NAMALWA (cell line): Measurements from ENCODE around the gene RPS6KB2.

ENCODE experiments used
- DNase-seq: peaks from one replicate; pipeline ENCODE4 v3.0.0-alpha.2; 2015; ENCODE audit warnings: low spot score

RPS6KB2 gene

DNA sequence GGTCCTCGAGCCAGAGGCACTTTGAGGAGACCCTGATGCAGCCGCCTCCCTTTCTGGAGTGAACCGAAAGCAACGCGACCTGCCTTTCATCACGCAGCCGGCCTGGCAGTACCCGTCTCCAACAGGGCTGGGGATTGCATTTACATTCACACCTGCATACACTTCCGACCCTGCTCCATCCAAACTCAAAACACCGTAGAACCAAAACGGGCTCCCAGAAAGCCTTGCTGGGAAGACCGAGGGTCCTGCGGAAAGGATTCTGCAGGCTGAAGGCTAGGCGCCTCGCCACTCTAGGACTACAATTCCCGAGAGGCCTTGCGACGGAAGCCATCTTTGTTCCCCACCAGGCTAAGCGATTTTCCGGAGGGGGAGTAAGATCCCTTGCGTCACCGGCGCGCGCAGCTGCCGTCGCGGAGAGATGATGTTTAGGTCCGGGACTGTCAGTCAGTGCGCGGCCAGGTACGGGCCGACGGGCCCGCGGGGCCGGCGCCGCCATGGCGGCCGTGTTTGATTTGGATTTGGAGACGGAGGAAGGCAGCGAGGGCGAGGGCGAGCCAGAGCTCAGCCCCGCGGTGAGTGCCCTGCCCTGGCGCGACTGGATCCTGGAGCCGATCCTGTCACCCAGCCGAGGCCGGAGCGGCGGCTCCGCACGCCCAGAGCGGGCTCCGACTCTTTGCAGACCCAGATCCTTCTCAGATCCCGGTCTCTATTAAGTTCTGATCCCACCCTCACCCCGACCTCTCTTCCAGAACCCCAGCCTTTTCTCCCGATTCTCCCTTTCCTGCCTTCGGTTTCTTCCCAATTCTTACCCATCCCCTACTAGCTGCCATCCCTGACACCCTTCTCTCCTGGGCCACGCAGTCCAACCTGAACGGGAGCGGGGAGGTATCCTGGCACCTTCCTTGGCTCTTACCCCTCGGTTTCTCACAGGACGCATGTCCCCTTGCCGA is at the start of gene RPS6KB2:
Gene RPS6KB2, plus strand, starts transcription at position 443 of the 950 bp plus-strand sequence. Its CDS starts 52 bp downstream, at position 495.
- DNase-seq: peak; percentile 98

DNA sequence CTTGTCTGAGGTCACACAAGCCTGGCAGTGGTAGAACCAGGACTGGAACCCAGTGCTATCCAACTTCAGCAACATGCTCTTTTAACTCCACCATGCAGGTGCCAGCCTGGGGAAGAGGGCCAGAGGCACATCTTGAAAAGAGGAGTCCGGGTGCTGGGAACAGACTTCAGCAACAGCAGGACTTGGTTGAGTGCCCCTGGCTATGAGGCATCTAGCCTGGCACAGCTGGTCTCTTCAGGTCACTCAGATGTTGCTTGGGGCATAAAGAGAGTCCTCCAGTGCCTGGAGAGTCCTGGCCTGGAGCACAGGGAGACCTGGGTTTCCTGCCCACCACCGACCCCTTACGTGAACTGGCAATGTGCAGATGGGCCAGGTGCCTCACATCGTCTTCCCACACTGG is 49.8 kb upstream of the RPS6KB2 start:
- DNase-seq: no peak

DNA sequence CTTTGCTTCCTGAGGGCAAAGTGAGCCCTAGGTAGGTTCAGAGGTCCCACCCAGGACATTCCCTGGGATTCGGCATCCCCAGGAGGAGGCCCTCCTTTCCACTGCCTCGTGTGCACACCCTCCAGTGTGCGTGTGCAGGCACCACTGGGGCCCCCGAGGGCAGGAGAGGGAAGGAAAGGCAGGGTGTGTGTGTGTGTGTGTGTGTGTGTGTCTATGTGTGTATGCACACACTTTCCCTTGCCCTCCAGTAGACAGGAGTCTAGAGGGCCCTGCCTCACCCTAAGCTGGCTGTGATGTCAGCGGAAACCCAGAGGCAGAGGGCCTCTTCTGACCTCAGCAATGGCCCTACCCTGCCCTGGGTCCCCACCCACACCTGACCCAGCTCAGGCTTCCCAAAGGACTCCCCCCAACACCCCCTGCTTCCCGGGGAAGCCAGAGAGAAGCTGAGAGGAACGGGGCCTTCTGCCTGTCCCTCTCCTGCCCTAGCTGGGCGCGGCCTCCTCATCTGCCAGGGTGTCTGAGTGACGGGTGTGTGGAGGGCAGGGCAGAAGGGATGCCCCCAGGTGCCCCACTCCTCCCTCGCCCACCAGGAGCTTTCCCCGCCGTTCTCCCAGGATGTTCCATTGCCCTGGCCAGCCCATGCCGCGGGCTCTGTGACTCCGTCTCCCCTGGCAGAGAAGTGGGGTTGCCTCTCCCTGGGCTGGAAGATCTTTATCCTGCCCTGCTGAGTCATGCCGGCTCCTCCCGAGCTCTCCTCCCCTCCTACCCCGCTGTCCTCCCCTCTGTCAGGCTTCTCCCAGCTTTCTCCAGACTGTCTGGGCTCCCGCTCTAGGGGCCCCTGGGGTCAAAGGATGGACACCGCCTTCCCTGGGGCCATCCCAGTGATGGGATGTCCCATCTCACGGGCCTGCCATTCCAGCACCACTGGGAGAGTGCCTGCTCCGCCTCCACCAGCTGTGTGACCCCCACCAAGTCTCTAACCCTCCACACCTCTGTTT is 48.9 kb upstream of the RPS6KB2 start:
- DNase-seq: no peak

DNA sequence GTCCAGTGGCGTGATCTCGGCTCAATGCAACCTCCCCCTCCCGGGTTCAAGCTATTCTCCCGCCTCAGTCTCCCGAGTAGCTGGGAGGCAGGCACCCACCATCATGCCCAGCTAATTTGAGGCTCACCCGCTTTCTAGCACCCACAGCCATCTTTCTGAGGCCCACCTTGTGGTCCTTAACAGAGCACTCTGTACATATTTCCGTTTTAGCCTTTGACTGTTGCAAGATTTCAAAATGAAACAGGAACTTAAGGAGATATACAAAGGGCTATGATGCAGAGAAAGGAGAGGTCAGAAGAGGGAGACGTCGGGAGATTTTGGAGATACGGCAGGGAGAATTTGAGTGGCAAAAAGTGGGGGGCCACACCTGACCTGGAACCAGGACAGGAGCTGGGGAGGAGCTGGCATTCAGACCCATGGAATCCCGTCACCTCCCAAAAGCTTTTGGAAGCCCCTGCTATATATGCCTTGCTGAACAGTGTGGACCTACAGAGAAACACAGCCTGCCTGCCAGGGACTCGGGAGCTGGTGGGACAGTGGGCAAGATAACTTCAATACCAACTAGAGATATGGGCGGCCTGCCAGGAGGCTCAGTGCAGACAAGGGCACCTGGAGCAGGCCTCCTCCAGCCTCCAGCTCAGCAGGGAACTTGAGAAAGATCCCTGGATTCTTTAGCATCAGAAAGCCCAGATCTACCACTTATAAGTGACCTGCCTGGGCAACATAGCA is 46.9 kb upstream of the RPS6KB2 start:
- peak; percentile 80 for DNase-seq

DNA sequence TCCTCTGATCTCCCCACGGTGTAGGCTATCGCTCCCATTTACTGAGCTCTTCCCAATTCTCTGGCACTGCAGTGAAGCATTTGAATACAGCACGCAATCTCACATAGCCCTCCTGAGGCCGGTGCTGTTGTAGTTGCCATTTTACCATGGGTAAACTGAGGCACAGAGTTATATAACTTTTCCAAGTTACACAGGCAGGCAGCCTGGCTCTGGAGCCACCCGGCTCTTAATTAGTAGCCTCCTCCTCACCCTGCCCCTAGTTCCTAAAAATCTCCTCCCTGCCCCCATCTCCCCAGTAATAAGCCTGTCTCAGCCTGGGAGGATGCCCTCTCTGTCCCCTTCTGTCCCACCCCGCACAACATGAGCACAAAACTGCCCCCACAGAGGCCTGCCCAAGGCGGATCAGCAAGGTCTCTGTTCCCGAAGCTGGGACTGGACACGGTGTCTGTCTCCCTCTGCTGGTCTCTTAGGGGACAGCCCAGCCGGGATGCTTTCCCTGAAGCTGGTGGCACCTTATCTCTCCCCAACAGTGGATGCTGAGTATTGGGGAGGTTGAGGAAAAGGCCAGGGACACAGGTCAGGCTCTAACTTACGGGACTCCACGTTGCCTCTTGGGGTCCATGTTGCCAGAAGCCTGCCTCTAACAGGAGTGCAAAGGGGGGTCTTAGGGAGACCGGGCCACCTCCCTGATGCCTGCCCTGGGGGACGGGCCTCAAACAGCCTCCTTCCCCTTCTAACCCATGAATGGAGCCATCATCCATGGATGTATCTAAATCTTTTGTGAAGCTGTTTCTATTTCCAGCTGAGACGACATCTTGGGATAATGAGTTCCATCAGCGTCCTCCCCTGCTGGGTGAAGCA is 45.8 kb upstream of the RPS6KB2 start:
- DNase-seq: peak; percentile 88

DNA sequence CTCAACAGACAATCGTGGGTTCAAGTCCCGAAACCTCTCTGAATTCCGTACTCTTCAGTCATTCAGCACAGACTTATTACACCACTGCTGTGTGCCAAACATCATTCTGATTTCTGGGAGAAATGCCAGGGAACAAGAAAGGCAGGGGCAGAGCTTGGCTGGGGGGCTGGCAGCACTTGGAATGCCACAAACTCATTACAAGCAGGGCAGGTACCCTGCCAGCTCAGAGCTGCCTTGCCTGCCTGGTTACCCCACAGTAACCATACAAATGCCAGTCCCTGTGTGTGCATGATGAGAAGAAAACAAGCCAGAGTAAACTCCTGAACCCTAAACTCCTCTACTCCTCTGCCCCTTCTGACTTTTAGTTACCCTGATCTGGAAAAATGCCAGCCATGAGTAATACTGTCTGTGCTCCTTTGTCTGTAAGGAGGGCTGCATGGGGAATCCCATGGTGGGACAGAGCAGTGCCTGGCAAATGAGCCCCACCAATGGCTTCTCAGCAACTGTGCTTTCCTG is 43.4 kb upstream of the RPS6KB2 start:
- DNase-seq: no peak

DNA sequence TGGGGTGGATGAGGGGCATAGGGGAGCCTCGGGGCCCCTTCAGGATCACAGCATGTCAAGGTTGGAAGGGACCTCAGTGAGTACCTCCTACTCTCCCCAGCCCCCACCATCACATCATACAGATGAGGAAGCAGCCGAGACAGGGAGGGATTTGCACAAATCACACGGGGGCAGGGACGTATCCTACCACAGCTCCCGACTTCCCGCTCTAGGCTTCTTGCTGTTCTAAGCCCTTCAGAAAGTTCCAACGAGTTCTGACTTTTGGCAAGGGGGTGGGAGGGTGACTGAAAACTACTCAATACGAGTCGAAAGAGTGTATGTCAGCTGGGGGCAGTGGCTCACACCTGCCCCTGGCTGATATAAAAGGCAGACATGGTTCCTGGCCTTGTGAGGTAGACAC is 41.2 kb upstream of the RPS6KB2 start:
- DNase-seq: no peak

DNA sequence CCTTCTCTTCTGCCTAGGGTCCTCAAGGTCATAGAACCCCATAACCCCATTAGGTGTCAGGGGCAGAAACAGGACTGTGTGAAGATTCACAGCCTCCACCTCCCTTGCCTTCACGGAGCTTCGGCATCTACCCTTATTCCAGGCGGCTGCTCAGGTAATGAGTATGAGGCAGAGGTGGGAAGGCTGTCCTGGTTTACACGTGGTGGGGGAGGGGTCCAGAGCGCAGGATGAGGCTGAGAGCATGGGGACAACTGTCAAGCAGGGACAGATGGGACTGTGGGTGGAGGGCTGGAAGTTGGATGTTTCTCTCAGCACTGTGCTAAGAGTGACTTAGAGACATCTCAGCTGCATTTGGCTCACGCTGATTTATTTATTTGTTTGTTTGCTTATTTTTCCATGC is 40.8 kb upstream of the RPS6KB2 start:
- DNase-seq: no peak

DNA sequence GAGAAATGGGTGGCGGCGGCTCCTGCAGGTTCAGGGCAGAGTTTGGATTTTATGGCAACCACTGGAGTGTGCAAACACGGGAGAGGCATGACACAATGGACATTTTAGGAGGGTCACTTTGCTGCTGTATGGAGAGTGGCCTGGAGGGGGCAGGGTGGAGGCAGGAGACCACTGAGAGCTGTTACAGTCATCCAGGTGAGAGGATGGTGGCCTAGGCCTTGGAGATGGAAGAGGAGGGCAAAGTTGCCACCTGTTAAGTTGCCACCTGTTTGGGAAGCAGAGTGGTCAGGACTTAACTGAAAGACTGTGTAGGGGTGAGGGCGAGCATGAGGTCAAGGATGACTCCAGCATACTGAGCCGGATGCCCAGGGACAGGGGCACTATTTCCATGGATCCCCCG is 38.8 kb upstream of the RPS6KB2 start:
- DNase-seq: peak; percentile 66

DNA sequence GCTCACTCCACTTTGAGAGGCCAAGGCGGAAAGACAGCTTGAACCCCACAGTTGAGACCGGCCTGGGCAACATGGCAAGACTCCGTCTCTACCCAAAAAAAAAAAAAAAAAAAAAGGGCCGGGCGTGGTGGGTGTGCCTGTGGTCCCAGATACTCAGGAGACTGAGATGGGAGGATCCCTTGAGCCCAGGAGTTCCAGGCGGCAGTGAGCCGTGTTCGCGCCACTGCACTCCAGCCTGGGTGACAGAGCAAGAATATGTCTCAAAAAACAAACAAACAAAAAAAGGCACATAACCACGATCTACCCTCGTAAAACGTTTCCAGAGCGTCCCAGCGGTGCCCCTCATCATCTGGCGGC is 37.4 kb upstream of the RPS6KB2 start:
- DNase-seq: no peak

DNA sequence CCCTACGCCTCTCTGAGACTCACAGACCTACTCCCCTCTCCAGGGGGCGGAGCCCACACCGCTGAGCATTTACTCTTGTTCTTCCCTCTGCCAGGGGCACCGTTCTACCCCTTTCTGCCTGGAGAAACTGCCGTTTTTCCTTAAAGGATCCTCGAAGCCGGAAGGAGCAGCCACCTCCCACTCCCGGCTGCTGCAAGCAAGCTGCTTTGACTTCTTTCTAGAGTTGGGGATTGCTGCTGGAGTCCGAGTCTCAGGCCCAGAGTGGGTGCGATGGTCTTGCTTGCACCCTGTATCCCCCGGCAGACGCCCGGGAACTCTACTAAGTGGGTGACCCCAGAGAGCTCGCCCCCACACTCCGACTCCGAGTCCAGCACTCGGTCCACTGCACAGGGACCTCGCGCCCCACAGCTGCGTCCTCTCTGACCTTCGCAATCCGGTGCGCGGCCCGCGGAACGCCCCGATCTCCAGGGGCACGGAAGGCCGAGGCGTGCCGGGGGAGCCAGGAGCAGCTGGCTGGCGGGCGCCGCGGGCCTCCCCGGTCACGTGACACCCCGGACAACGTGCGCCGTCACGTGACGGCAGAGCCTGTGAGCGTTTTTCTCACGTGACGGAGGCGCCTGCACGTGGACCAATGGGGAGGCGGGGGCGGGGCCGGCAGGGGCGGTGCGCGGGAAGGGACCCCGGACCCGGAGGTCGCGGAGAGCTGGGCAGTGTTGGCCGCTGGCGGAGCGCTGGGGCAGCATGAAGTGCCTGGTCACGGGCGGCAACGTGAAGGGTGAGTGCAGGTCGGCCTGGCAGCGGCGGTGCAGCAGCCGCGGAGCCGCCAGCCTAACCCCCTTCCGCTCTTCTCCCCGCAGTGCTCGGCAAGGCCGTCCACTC is 36.8 kb upstream of the RPS6KB2 start, which contains the start of gene RAD9A:
Gene RAD9A, plus strand, starts transcription at position 683 of the 879 bp plus-strand sequence. Its CDS starts 59 bp downstream, at position 742.
- peak; percentile 97 for DNase-seq

DNA sequence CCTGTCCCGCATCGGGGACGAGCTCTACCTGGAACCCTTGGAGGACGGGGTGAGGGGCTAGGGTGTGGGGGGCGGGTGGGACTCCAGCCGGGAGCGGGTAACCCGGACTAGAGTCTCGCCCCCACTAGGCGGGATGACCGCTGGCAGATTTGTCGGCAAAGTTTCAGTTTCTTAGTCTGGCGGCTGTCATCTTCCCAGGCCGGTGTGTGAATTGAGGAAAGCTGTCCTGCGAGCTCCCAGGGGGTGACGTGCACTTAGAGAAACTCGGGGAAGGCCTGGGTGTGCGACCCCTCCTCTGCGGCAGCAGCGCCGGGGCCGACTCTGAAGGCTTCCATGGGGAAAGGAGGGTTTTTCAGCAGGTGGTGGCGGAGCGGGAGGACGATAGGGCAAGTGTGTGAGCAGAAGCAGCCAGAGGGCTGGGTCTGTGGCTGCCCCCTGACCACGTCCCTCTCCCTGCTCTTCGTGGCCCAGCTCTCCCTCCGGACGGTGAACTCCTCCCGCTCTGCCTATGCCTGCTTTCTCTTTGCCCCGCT is 36.0 kb upstream of the RPS6KB2 start:
- no peak for DNase-seq

DNA sequence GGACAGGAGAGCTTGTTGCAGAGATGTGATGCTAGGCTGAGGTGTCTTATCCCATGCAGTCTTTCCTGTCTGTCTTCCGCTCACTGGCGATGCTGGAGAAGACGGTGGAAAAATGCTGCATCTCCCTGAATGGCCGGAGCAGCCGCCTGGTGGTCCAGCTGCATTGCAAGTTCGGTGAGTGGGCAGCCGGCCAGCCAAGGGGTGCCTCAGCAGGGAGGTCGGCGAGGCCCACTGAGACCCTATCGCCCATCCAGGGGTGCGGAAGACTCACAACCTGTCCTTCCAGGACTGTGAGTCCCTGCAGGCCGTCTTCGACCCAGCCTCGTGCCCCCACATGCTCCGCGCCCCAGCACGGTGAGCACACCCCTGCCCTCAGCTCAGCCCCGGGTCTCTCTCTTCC is 34.9 kb upstream of the RPS6KB2 start:
- no peak for DNase-seq

DNA sequence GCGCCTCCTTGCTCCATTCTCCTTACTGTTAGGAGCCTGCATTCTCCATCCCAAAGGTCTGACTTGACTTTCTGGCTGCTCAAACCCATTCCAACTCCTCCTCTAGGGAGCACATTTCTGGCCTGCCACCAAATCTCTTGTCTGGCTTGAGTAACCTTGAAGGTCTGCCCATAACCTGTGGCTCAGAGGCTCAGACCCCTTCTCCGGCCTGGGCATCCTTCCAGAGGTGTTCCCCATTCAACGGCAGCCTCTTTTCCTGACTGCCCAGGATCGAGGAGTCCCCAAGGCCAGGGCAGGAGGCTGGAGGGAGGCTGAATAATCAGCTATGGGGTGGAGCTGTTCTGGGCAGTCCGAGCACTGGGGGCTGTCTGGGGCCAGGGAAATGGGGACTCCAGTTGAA is 34.3 kb upstream of the RPS6KB2 start:
- DNase-seq: no peak

DNA sequence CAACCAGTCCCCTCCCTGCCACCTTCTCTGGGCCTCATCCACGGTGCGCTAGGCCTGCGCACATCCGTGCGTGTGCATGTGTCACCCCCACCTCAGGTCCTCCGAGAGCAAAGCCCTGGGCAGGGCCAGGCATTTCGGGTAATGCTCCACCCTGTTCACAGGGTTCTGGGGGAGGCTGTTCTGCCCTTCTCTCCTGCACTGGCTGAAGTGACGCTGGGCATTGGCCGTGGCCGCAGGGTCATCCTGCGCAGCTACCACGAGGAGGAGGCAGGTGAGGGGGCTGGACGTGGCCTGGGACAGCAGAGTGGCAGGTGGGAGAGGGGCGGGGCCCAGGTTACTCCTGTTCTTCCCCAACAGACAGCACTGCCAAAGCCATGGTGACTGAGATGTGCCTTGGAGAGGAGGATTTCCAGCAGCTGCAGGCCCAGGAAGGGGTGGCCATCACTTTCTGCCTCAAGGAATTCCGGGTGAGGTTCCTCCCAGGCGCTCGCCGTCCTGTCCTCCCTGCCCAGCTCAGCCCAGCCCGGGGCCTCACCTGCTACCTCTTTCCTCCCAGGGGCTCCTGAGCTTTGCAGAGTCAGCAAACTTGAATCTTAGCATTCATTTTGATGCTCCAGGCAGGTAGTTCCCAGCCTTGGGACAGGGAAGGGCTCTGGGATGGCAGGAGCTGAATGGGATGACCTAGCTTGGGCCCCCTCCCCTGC is 32.6 kb upstream of the RPS6KB2 start:
- no peak for DNase-seq

DNA sequence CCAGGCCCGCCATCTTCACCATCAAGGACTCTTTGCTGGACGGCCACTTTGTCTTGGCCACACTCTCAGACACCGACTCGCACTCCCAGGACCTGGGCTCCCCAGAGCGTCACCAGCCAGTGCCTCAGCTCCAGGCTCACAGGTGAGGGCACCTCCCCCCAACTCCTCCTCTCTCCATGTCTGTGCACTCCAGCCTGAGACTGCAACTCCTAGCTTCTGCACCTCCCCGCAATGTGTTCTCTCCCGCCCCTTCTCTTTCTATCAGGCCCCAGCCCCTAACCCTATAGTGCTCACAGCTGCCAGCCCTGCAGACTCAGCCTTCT is 32.1 kb upstream of the RPS6KB2 start:
- DNase-seq: no peak

DNA sequence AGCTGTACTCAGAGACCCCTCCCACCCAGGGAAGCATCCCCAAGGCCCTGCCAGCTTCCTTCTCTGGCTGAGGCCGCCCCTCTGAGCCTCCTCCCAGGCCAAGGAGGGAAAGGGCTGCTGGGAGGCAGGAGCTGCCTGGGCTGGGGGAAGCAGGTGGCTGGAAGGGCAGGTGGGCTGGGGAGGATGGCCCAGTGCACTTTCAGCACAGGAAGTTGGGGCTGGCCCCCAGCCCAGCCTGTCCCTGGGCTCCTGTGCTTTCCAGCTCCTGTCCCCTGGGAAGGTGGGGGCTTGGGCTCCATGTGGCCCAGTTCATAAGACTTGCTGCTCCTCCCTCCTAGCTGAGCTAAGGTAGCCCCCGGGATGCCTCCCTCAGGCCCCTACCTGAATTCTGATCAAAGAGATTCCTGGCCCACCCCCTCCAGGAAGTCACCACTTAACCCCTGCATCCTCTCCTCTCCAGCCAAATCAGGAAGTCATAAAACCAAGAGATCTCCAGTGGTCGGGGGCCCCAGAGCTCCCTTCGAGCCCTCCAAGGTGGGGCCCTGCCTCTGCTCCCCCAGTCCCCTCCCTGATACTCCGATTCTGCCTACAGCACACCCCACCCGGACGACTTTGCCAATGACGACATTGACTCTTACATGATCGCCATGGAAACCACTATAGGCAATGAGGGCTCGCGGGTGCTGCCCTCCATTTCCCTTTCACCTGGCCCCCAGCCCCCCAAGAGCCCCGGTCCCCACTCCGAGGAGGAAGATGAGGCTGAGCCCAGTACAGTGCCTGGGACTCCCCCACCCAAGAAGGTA is 31.5 kb upstream of the RPS6KB2 start:
- DNase-seq: no peak

DNA sequence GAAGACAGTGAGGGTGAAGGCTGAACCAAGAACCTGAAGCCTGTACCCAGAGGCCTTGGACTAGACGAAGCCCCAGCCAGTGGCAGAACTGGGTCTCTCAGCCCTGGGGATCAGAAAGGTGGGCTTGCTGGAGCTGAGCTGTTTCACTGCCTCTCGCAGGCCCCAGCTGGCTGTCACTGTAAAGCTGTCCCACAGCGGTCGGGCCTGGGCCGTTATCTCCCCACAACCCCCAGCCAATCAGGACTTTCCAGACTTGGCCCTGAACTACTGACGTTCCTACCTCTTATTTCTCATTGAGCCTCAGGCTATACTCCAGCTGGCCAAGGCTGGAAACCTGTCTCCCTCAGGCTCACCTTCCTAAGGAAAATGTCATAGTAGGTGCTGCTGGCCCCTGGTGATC is 30.8 kb upstream of the RPS6KB2 start:
- no peak for DNase-seq
